Measurements from ENCODE around the gene SHISAL1. TPM values are rescaled to one million over a fixed set of nuclear protein-coding genes. Genes with fewer than 3 reads are reported as not detected.

Gene SHISAL1
- total RNA-seq, 4 donors from 2014 or later: 1.1 to 3.3 (median 1.4) TPM

DNA sequence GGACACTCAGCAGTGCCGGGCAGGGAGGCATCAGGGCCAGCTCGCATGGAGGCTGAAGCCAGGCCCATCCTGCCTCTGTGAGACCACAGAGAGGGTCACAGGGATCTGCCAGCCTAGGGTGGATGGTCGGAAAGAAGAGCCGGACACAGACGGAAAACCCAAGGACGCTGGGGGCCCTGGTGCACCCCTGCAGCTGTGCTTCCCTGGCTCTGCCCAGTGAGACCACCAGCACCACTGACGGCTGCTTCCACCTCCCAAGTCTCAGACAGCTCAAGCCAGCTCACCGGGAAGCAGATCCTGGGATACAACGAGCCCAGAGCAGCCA is 42.2 kb downstream of the SHISAL1 start:
- Histone ChIP-seq H3K27me3 (no peaks in the 10 kb centered on the region), H3K36me3 (no peaks in the 10 kb centered on the region), H3K4me3 (no peak overlapping the region), H3K9me3 (peaks cover 0 to 3% (median 0%) of the 10 kb centered on the region in 4 donors), H3K27ac (no peak overlapping the region), H3K4me1 (no peaks in the 10 kb centered on the region)
- TF ChIP-seq POLR2A (IDR thresholded peaks at IDR 0.05) (no peak), CTCF (IDR thresholded peaks at IDR 0.05) (no peak)
- no peak for DNase-seq

GRCh38 chr22:44269757-44270555 is 42.8 kb downstream of the SHISAL1 start:
- no peaks in the 10 kb centered on the region for H3K27me3 ChIP-seq
- TF ChIP-seq CTCF (IDR thresholded peaks at IDR 0.05) (no peak), POLR2A (IDR thresholded peaks at IDR 0.05) (no peak)
- no peak overlapping the region for H3K27ac ChIP-seq
- no peak for DNase-seq
- no peak overlapping the region for H3K4me3 ChIP-seq
- H3K36me3 ChIP-seq: no peaks in the 10 kb centered on the region
- no peaks in the 10 kb centered on the region for H3K4me1 ChIP-seq
- peaks cover 0 to 6% (median 0%) of the 10 kb centered on the region in 4 donors for H3K9me3 ChIP-seq

DNA sequence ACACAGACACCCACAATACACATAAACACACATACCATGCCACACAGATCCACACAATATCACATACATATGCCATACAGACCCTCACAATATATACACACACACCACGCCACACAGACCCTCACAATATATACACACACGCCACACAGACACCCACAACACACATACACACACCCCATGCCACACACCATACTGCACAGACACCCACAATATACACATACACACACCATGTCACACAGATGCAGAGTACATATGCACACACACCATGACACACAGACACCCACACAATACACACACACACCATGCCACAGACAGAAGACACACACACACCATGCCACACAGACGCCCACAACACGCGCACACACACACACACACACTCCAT is 43.6 kb downstream of the SHISAL1 start:
- no peak for DNase-seq
- Histone ChIP-seq H3K4me3 (no peak overlapping the region), H3K9me3 (peaks cover 0 to 6% (median 0%) of the 10 kb centered on the region in 4 donors), H3K36me3 (no peaks in the 10 kb centered on the region), H3K27me3 (no peaks in the 10 kb centered on the region), H3K4me1 (no peaks in the 10 kb centered on the region), H3K27ac (no peak overlapping the region)
- TF ChIP-seq CTCF (IDR thresholded peaks at IDR 0.05) (no peak), POLR2A (IDR thresholded peaks at IDR 0.05) (no peak)

DNA sequence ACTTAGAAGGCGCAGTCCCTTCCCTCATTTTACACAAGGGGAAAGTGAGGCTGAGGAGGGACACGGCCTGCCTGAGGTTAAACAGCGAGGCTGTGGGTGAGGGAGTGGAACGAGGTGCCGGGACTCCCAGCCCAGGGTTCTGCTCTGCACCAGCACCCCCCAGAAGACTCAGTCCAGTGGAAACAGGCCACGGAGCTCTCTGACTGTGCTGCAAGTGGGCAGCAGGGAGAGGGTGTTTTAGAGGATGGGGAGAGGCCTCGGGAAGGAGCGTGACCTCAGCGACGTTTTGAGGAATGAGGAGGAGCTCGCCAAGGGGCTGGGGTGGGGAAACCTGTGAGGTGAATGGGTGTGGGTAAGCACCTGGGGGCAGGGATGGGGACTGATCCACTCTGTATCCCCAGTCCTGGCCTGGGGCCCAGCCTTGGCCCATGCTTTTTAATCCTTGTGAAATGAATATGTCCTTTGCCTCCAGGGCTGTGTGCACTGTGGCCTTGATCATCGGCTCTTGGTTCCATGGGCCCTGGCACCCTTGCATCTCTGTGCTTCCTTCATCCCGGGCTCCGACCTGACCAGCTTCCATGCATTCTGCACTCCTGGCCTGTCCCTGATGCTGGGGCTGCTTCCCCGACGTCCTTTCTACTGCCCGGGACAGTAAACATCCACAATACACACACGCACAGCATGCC is 44.2 kb downstream of the SHISAL1 start:
- no peak for TF ChIP-seq POLR2A (IDR thresholded peaks at IDR 0.05)
- TF ChIP-seq CTCF (IDR thresholded peaks at IDR 0.05): no peak
- Histone ChIP-seq H3K9me3 (peaks cover 0 to 6% (median 0%) of the 10 kb centered on the region in 4 donors), H3K4me1 (no peaks in the 10 kb centered on the region), H3K27me3 (no peaks in the 10 kb centered on the region), H3K36me3 (no peaks in the 10 kb centered on the region), H3K27ac (no peak overlapping the region), H3K4me3 (no peak overlapping the region)
- DNase-seq: no peak

GRCh38 chr22:44267856-44268255 is 44.9 kb downstream of the SHISAL1 start:
- Histone ChIP-seq H3K27me3 (no peaks in the 10 kb centered on the region), H3K9me3 (peaks cover 0 to 6% (median 0%) of the 10 kb centered on the region in 4 donors), H3K4me3 (no peak overlapping the region), H3K4me1 (no peaks in the 10 kb centered on the region), H3K27ac (no peak overlapping the region), H3K36me3 (no peaks in the 10 kb centered on the region)
- DNase-seq: no peak
- no peak for TF ChIP-seq CTCF (IDR thresholded peaks at IDR 0.05)
- no peak for TF ChIP-seq POLR2A (IDR thresholded peaks at IDR 0.05)

All from Peyer's patch (tissue), 4 donors.